HG03159 (cell line): ENCODE results near the gene FBH1.
"Not testable (repeated sequence)": the region's sequence is repeated elsewhere in the genome, so short reads cannot be mapped to it uniquely, and the experiment has no call there.

Experiments used
- ATAC-seq: cut with Tn5 transposase; IDR thresholded peaks from one replicate; pipeline ENCODE4 v1.9.1; 2021; ENCODE audit warnings: mild to moderate bottlenecking, moderate library complexity; ENCODE audit not compliant: unreplicated experiment

FBH1 gene

GRCh38 chr10:5937016-5937415 is 47.0 kb downstream of the FBH1 start:
- no peak for ATAC-seq

DNA sequence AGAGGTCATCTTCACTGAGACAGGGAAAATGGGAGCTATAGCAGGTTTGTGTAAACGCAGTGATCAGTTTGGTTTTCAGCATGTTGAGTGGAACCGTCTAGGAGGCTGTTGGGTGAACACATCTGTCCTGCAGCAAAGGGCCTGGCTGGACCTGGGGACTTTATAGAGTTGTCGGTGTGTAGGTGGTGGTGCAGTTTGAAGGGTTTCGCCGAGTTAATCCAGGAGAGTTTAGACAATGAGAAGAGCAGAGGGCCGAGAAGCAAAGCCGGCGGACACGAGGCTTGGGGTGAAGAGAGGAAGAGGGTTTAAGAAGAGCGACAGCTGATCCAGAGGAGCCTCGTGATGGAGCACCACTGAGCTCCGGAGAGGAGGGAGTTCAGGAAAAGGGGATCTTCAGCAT is 48.2 kb downstream of the FBH1 start:
- ATAC-seq, result no peak

GRCh38 chr10:5940807-5941218 is 50.8 kb downstream of the FBH1 start:
- no peak for ATAC-seq

GRCh38 chr10:5941579-5941978 is 51.5 kb downstream of the FBH1 start:
- no peak for ATAC-seq

GRCh38 chr10:5942001-5942400 is 52.0 kb downstream of the FBH1 start:
- ATAC-seq, result no peak

- ATAC-seq, result no peak
These were observed 52.4 kb downstream of the FBH1 start for GRCh38 chr10:5942474-5942873.

- ATAC-seq, result no peak
These were observed 53.5 kb downstream of the FBH1 start for GRCh38 chr10:5943536-5943935.

- no peak for ATAC-seq
These were observed 54.5 kb downstream of the FBH1 start for GRCh38 chr10:5944389-5945189.

- no peak for ATAC-seq
These were observed 55.1 kb downstream of the FBH1 start for GRCh38 chr10:5945190-5945509.

DNA sequence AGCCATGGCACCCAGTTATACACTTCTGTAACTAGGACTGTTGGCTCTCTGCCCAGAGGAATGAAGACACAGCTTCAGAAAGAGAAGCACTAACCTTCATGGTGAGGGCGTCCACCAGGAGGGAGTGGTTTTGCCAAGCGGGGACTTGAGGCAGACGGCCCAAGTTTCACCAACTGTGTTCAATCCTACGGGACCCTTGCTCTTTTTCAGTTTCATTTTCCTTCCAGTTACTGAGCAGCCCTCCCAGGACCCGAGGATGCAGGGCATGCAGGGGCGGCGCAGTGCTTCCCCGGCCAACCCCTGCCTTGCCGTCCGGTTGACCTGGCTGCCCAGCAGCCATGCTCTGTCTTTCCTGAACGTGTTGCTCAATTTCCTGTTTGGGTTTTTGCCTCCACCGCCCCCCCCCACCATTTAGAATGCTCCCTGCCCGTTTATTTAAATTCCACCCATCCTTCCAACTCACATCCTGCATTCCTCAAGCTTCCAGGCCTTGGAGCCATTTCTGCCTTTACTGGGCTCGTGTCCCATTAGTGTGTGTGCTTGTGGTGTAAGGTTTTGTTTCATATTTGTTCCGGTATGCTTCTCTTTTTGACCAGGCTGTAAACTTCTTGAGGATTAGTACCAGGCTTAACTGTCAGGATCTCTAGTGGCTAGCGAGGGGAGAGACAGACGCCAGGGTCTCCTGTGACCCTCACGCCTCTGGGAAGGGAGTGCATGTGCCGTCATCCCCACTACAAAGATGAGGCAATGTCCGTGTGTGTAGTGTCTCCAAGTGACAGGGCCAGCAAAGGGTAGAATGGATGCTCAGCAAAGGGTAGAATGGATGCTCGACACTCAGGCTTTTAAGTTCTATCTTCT is 55.7 kb downstream of the FBH1 start:
- ATAC-seq, result no peak

GRCh38 chr10:5946419-5946775 is 56.4 kb downstream of the FBH1 start:
- ATAC-seq, result not testable (repeated sequence)

DNA sequence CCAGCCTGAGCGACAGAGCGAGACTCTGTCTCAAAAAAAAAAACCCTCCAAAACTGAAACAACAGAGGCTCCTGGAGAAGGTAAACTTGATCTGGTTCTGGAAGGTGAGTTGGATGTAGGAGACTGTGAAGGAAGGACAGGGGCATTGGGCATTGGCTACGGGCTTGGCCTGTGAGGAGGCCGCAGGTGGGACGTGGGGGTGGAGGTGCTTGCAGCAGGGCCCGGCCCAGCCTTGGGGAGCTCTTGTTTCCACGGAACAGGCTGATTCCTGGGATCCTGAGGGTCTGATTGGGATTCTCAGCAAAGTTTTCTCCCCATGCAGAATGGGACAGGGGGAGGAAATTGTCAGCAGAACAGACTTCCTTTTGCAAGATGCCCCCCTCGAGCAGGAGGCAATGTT is 56.7 kb downstream of the FBH1 start:
- no peak for ATAC-seq

- ATAC-seq, result no peak
These were observed 57.6 kb downstream of the FBH1 start for GRCh38 chr10:5947471-5948207.

GRCh38 chr10:5948208-5948585 is 58.2 kb downstream of the FBH1 start:
- no peak for ATAC-seq

GRCh38 chr10:5949009-5949759 is 59.1 kb downstream of the FBH1 start:
- ATAC-seq, result no peak

- ATAC-seq, result no peak
These were observed 61.2 kb downstream of the FBH1 start for GRCh38 chr10:5951167-5951711.

DNA sequence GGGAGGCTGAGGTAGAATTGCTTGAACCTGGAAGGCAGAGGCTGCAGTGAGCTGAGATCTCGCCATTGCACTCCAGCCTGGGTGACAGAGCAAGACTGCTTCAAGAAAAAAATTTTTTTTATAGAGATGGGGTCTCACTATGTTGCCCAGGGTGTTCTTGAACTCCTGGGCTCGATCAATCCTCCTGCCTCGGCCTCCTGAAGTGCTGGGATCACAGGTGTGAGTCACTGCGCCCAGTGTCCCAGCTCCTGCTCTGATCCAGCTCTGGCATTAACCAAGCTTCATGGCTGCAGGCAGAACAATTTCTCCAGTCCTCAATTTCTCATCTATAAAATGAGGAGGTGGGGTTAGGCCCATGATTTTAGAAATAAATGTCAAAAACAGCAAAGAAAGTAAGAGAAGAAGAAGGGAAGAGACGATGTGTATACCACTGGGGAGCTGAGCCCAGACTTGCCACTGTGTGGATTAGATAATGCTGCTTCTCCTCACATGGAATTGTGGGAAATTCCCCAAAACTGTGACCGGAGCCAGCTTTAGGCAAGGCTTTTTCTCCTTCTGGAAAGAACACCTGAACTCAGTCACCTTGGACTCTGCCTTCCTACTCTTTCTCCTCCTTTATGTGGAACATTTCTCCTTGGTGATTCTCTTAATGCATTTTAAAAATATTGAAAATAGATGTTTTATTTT is 61.8 kb downstream of the FBH1 start:
- ATAC-seq, result no peak

DNA sequence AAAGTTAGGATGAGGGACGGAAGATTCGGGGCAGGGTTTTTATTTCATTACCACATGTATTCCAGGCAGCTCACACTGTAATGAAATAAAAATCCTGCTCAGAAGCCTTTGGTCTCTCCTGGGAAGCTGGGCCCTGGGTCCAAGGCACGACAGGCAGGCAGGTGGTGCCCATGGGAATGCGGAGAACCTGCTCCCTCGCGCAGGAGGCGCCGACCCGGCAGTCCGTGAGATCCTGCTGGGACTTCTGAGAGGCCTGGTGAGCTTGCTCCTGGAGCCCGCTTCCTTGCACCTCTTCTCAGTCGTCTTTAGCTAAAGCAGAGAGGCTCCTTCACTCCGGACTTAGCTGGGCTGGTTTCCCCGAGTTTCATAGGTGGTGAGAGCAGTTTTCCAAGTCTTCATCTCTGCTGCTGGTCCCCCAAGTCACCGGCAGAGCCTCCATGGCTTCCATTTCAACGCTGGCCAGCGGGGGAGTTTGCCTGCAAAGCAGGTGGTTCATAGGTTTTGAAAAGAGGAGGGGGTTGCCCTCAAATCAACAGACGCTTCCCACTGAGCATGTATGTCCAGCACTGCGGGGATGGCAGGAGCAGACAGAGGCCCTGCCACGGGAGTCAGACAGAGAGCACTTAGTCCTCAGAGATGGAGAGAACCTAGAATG is 62.8 kb downstream of the FBH1 start:
- ATAC-seq, result no peak

DNA sequence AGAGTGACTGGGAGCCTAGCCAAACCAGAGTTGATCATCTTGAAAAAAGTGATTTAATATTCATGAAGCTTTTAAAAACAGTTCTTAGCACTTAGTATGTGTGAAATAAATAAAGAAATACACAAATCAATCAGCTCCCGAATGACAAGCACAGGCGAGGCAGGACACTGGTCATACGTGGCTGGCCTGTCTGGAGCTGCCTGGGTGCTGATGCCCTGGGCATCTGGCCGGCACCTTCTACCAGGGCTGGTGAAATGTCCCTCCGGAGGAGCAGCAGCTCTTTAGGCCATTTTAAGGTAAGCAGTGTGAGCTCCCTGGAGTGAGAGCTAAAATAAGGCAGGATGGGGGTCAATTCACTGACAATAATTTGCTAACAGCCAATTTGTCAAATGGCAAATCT is 63.6 kb downstream of the FBH1 start:
- no peak for ATAC-seq
